AG04449 (cell line): ENCODE measurements around the gene SNX19.
A peak's percentile ranks its signal among the peaks of the same experiment; 100 is the strongest.
"Not testable (repeated sequence)": the region's sequence is repeated elsewhere in the genome, so short reads cannot be mapped to it uniquely, and the experiment has no call there.

Experiments used
- CTCF ChIA-PET: fragments of 350-600 bp; formaldehyde crosslinking; extraction: SDS; loops from one replicate; lab custom pipeline; 2021; ENCODE audit warnings: antibody characterized with exemption; lab: Yijun Ruan, JAX
- POLR2A ChIA-PET: fragments of 400-600, 350-600 bp; formaldehyde crosslinking; extraction: SDS; loops from one replicate; lab custom pipeline; 2020; ENCODE audit warnings: antibody characterized with exemption, inconsistent platforms; lab: Yijun Ruan, JAX
- DNase-seq: peaks from one replicate; pipeline ENCODE4 v3.0.0-alpha.2; 2010; ENCODE audit warnings: low read depth, low spot score
- H3K4me3 ChIP-seq: 2 replicates; pipeline ENCODE4 v1.5.1; 2011; ENCODE audit warnings: low read depth, mild to moderate bottlenecking, control low read depth, low read length
- CTCF ChIP-seq: IDR thresholded peaks from one replicate; pipeline ENCODE4 v1.5.1; 2011; ENCODE audit warnings: mild to moderate bottlenecking, moderate library complexity, low read length, control low read depth, inconsistent platforms; ENCODE audit not compliant: insufficient read depth; ENCODE audit errors: missing control alignments

SNX19 gene

DNA sequence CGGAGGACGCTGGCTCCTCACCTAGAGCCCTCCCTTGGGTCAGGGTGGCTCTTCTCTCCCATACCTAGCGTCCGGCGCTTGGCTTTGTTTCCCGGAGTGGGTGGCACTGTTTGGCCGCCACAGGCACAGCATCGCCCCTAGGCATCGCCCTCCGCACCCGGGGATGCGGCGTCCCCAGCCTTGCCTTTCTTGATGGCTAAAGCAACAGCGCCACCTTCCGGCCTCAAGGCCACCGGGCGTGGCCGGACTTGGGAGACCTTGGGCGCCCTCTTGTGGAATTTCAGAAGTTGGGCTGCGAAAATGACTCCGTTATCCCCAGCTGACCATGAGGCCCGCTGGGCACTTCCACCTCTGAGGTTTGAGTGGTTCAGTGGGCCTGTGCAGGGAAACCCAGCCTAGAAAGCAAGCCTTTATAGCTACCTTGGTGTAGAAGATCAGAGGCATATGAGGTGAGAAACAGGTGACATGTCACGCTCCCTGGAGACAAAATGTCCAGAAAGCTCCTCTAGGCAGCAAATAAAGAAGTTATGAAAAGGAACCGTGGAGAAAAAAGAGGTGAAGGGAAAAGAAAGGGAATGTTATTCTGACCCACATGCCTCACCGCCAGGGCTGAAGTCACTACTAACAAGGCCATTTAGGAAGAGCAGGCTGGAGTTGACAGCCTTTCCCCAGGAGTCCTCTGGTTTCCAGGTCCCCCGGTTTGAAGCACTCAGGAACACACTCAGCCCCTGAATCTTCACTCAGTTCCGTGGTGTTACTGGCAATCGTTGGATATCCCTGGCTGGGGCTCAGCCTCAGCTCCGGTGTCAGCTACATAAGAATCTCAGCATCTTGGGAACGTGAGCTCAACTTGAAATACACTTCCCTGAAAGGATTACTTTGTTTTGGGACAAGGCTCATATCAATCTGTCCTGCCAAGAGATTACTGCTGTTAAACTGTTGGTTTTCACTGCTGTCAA, 54.1 kb downstream of the SNX19 start:
- DNase-seq, result peak; percentile 65
- CTCF ChIA-PET, result interaction anchor here (0.6 to 17.1 kb wide), 84 partner anchors 12 to 652 kb away, joined by 3 to 1136 read pairs (median 4); partner anchors contain the start of genes ADAMTS15 and ADAMTS8
- TF ChIP-seq CTCF, result peak; percentile 100
- POLR2A ChIA-PET, result no interaction called here
- no peak overlapping the region for H3K4me3 ChIP-seq

DNA sequence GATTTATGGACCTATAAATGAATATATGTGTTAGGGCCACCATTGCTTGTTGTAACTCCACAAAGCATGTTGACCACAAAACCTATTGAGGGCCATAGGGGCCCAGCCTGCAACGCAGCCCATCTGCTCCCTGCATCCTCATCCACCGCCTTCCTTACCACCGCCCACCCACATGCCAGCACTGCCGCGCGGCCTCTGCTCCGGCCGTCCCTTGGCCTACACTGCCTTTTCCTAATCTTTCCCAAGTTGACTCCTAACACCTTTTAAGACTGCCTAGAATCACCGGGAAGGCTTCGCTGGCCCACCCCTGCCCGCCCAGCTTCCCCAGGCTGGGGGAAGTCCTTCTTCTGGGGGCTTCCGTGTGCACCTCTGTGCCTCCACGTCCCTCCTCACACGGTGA, 55.0 kb downstream of the SNX19 start:
- H3K4me3 ChIP-seq, result no peak overlapping the region
- no peak for DNase-seq
- ChIA-PET CTCF (interaction anchor here (1.1 to 17.1 kb wide), 32 partner anchors 11 to 651 kb away, joined by 3 to 1136 read pairs (median 6); partner anchors contain the start of genes ADAMTS15 and ADAMTS8), POLR2A (no interaction called here)
- TF ChIP-seq CTCF, result no peak

DNA sequence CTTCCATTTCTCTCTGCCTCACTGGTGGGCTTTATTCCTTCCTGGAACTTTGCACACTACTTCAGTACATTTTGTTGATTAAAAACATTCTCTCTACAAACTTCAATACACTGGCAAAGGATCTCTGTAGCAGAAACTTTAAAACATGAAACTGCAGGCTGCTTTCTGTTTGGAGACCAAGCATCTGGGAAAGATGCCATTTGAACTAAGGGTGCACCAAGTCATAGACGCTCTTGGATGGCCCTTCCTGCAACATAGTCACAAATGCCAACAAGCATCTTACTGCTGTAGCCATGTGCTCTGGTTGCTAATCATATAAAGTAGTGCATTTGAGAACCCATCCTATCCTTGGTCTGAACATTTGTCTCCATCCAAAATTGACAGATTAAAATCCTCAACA, 56.4 kb downstream of the SNX19 start:
- TF ChIP-seq CTCF, result no peak
- POLR2A ChIA-PET, result no interaction called here

DNA sequence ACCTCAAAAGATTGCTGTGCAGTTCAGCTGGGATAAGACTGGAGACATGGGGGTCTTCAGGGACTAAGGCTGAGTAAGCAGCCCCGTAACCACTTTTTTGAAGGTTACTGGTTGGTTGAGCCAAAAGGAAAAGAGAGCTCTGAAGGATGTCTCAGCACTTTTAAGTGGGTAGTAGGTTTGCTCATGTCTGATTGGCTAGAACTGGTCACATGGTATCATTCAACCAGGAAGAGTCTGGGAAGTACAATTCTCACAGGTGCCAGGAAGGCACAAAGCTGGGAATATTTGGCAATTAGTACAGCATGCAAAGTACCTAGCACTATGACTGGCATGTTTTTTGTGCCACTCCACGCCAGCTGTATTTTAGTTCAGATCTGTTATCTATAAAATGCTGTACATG, 58.1 kb downstream of the SNX19 start:
- CTCF ChIA-PET, result interaction anchor here (0.9 to 17.1 kb wide), 13 partner anchors 8 to 442 kb away, joined by 3 to 1136 read pairs (median 15); partner anchors contain the start of genes ADAMTS15, ADAMTS8 and SNX19
- no peak for TF ChIP-seq CTCF

More for the DNA sequence above, 56.4 kb downstream of the SNX19 start:
- H3K4me3 ChIP-seq, result no peak overlapping the region
- DNase-seq, result no peak
- CTCF ChIA-PET, result interaction anchor here (0.7 to 17.1 kb wide), 20 partner anchors 9 to 422 kb away, joined by 3 to 1136 read pairs (median 4); partner anchors contain the start of genes ADAMTS15 and ADAMTS8

GRCh38 chr11:130855707-130856106, 60.6 kb downstream of the SNX19 start:
- H3K4me3 ChIP-seq, POLR2A ChIA-PET, DNase-seq: not testable (repeated sequence)
- CTCF ChIA-PET, result interaction anchor here (0.9 to 17.1 kb wide), 4 partner anchors 28 to 424 kb away, joined by 3 to 1136 read pairs (median 22); partner anchors contain the start of genes ADAMTS15 and ADAMTS8

More for the DNA sequence above, 58.1 kb downstream of the SNX19 start:
- H3K4me3 ChIP-seq, result no peak overlapping the region
- POLR2A ChIA-PET, result no interaction called here
- no peak for DNase-seq

- H3K4me3 ChIP-seq, result no peak overlapping the region
- TF ChIP-seq CTCF, result no peak
- ChIA-PET CTCF (interaction anchor here (2.2 to 4.9 kb wide), 4 partner anchors 11 to 423 kb away, joined by 6 to 39 read pairs (median 22); no protein-coding TSS in a partner anchor), POLR2A (no interaction called here)
- DNase-seq, result no peak
These were observed 61.8 kb downstream of the SNX19 start for GRCh38 chr11:130854483-130854882.
